ENCODE results near the gene IRAG1. TPM values are rescaled to one million over a fixed set of nuclear protein-coding genes. Genes with fewer than 3 reads are reported as not detected.

The IRAG1 gene
- total RNA-seq, 2 experiments from 2014 or later, result not detected

DNA sequence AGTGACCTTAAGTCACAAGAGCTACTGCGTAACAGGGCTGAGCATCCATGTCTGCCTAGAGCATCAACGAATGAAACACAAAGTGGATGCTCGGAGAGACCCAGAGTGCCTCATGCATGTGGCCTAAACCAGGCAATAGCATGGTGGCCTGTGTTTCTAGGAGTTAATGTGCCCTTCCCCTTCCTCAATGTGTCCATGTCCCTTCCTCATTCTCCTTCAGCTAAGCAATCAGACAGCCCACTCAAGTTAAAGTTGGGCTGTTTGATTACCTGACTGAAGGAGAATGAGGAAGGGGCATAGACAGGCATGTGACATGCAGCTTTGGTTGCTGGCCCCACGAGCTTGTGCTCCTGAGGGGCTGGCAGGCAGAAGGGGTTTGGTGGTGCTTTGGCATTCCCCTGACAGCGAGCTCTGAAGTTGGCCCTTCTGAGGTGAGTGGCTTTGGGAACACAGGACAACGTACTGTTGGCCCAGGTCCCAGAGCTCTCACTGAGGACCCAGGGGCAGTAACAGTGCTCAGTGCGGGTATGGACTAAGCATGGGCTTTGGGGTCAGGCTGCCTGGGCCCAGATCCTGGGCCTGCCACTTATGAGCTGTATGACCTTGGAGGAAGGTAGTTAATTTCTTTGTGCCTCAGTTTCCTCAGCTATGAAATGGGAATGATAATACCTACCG is 46.7 kb downstream of the IRAG1 start:
- Mint-ChIP-seq H3K9me3 (no peaks in the 10 kb centered on the region), H3K36me3 (ENCODE audit: low read depth) (no peaks in the 10 kb centered on the region), H3K4me3 (no peak overlapping the region), H3K27me3 (no peaks in the 10 kb centered on the region), H3K27ac (no peak overlapping the region), H3K4me1 (peaks cover 6% of the 10 kb centered on the region)
- ChIA-PET POLR2A (interaction anchor here (0.7 kb wide), 1 partner anchor 504 kb away, joined by 3 read pairs; no protein-coding TSS in a partner anchor), CTCF (interaction anchor here (0.7 to 3.3 kb wide), 11 partner anchors 8 to 238 kb away, joined by 3 to 12 read pairs (median 4); partner anchors contain the start of gene AMPD3)
- DNase-seq, result no peak

- Mint-ChIP-seq H3K4me1 (peaks cover 6% of the 10 kb centered on the region), H3K9me3 (no peaks in the 10 kb centered on the region), H3K4me3 (no peak overlapping the region), H3K27ac (no peak overlapping the region), H3K36me3 (ENCODE audit: low read depth) (no peaks in the 10 kb centered on the region), H3K27me3 (no peaks in the 10 kb centered on the region)
- no peak for DNase-seq
- ChIA-PET POLR2A (no interaction called here), CTCF (interaction anchor here (1.5 to 1.8 kb wide), 3 partner anchors 8 to 22 kb away, joined by 3 to 7 read pairs (median 3); no protein-coding TSS in a partner anchor)
Observed at GRCh38 chr11:10646005-10646404, 47.5 kb downstream of the IRAG1 start.

GRCh38 chr11:10645212-10645795 is 48.3 kb downstream of the IRAG1 start:
- CTCF ChIA-PET, result interaction anchor here (0.6 to 1.5 kb wide), 3 partner anchors 8 to 22 kb away, joined by 3 read pairs; no protein-coding TSS in a partner anchor
- peaks cover 6% of the 10 kb centered on the region for H3K4me1 Mint-ChIP-seq
- H3K4me3 Mint-ChIP-seq, result no peak overlapping the region
- no peaks in the 10 kb centered on the region for H3K27me3 Mint-ChIP-seq
- no peaks in the 10 kb centered on the region for H3K9me3 Mint-ChIP-seq
- no peaks in the 10 kb centered on the region for H3K36me3 Mint-ChIP-seq (ENCODE audit: low read depth)
- no peak overlapping the region for H3K27ac Mint-ChIP-seq
- DNase-seq, result no peak
- POLR2A ChIA-PET, result no interaction called here

Other genes starting within 250 kb of the IRAG1 start
- 10 to 100 TPM; 20.3 to 20.8 TPM for gene AMPD3, start 238.5 kb downstream of the IRAG1 start, total RNA-seq
- 10 to 100 TPM; 10.3 to 11.6 TPM for gene RNF141, start 152.6 kb downstream of the IRAG1 start, total RNA-seq
- not detected for gene LYVE1, start 125.1 kb downstream of the IRAG1 start, total RNA-seq
- 10 to 100 TPM; 45.3 to 47.0 TPM for gene CTR9, start 57.5 kb upstream of the IRAG1 start, total RNA-seq
- gene EIF4G2, start 115.2 kb upstream of the IRAG1 start, total RNA-seq, result 100 to 1,000 TPM; 650 to 817 TPM
- 10 to 100 TPM; 57.1 to 57.5 TPM for gene ZBED5, start 164.3 kb upstream of the IRAG1 start, total RNA-seq

Data from activated CD4-positive, alpha-beta T cell treated with anti-CD3 and anti-CD28 coated beads, Interleukin-2, amount 10 ng/mL, durations not matched to agents 7 days and 5 days (primary cell).